ENCODE results near the gene MRPL11.

The MRPL11 gene

DNA sequence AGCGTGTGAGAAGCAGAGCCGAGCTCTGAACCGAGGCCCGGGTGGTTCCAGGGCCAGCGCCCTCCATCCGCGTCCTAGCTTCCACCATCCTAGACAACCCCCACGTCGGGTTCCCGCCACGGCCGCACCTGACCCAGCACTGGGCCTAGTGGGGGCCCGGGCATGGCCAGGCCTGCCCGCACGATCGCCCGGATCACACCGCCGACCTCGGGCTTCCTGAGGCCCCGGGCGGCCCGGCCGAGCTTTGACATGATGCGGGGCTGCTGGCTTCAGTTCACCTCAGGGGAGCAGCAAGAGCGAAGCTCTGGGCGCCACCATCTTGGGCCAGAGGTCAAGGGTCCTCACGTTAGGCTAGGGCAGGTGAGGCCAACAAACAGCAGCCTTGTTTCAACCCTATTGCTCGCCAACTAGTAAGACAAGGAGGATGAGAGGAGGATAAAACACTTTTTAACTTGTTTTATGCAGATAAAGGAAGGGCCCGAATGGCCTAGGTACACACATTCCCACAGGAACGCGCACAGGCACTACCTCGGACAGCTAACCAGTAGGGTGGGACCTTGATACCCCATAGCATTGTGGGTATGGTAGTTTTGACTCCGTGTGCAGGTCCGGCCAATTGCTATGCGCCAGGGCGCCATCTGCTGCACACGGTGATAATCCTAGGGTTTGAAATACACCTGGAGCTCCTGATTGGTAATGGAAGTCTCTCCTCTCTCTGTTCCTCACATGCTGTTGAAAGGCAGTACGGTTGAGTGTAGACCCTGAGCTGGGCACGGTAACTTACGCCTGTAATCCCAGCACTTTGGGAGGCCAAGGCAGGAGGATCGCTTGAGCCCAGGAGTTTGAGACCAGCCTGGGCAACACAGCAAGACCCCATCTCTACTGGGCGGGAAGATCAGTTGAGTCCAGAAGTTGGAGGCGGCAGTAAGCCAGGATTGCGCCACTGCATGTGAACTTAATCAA, at the start of gene MRPL11:
Gene MRPL11, minus strand, starts transcription at position 345 of the 963 bp plus-strand sequence. Its CDS starts 94 bp downstream, at position 251.
- peak; percentile 96 for DNase-seq (ENCODE audit: low read depth)

DNA sequence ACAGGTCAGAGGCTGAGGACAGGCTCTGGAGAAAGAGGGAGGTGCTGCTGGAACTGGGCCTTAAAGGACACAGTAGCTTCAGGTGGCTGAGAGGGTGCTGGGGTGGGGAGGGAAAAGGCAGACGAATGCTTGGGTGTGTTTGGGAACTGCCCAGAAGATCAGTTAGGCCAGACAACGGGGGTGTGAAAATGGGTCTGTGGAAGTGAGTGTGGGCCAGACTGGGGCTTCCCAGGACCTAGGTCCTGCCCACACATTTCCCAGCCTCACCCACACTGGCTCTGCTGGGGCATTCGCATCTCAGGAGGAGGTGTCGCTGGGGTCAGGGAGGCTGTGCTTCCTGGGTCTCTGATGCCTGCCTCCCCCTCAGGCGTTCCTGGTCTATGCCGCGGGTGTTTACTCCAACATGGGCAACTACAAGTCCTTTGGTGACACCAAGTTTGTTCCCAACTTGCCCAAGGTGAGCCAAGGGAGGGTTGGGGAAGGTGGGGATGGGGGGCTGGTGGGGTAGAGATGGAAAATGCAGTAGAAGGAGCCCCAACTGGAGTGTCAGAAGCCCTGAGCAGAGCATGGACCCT, 46.2 kb upstream of the MRPL11 start:
- no peak for DNase-seq (ENCODE audit: low read depth)

DNA sequence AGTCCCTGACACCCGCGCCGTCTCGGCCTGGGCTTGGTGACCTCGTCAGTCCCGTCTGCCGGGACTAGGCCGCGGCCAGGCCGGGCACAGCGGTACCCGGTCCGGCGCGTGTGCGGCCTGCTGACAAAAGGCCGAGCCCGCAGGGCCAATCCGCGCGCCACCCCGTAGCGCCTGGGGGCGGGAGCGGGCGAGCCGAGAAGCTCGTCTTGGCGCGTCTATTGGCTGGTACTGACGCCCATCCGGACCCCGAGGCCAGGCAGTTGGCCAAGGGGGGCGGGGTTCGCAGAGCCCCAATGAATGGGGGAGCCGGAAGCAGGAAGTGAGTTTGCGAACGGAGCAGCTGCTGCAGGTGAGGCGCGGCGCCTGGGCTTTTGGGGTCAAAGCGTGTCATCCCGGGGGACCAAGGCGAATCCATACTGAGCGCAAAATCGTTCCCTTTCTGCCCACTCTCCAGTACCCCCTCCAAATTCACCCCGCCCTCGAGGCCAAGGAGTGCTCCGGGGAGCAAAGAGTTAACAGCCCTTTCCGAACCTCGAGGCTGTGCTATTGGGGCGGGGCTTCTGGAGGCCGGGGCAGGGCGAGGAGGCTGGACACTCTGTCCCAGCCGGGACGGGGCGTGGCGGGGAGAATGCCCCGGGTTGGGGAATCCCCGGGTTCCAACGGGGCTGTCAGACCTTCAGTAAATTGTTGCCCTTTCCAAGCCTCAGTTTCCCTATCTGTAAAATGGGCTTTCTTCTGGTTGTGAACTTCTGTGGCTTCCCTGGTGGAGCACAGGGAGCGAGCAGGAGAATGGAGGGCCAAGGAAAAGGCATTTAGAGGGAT, 41.7 kb upstream of the MRPL11 start, which contains the start of gene DPP3:
Gene DPP3, plus strand, starts transcription at position 318 of the 822 bp plus-strand sequence. CDS start 1,767 bp downstream, outside the sequence.
- peak; percentile 97 for DNase-seq (ENCODE audit: low read depth)

DNA sequence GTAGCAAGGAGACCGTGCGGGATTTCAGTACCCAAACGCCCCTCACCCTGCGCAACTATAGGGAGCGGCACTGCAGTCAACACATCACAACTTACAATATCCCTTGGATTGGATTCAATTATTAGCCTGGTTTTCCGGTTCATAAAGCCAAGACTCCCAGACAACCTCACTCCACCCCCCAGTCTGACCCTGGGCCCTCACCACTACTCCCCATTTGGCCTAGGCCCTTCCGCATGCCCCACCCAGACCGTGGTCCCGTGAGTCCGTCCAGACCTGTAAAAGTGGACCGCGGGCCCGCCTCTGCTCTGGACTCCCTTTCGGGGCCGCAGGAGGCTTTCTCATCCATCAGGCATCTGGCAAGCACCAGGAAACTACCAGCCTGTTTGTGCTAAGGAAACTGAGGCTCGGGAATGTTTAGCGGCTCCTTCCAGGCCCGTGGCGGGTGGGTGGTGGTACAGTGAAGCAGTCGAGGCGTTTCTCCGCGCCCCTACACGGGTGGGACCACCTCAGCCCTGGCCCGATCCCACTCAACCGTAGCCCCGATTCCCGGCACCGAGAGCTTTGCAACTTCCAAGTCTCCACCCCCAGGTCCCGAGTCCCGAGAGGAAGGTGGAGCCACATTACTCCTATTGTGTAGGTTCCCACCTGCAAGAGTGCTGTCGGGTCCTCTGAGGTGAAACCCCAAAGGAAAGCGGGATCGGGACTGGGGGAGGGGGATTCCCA, 40.9 kb upstream of the MRPL11 start:
- peak; percentile 67 for DNase-seq (ENCODE audit: low read depth)

DNA sequence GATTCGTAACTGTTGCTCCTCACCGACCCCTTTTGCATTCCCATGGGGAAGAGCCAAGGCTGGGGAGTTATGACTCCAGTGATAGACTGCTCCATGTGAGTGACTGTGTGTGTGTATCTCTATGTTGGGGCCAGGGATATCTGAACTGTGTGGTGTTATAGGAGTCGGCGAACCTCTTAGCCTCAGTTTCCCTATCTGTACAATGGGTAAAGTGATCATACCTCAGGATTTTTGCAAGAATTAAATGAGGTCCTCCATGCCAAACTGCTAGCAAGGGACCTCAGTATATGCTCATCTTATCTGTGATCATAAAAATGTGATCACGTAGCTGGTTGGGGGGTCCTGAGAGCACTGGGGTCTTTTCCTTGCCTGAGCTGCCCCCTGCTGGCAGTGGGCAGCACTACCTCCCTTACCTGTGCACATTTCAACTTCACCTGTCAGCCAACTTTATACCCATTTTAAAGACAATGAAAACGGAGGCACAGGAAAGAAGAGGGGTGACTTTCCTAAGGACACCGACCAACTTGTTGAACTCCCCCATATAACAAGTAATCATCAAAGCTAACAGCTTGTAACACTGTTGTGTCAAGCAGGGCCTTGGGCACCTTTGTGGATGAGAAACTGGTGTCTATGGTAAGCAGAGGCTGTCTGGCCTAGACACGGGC, 40.2 kb upstream of the MRPL11 start:
- peak; percentile 30 for DNase-seq (ENCODE audit: low read depth)

DNA sequence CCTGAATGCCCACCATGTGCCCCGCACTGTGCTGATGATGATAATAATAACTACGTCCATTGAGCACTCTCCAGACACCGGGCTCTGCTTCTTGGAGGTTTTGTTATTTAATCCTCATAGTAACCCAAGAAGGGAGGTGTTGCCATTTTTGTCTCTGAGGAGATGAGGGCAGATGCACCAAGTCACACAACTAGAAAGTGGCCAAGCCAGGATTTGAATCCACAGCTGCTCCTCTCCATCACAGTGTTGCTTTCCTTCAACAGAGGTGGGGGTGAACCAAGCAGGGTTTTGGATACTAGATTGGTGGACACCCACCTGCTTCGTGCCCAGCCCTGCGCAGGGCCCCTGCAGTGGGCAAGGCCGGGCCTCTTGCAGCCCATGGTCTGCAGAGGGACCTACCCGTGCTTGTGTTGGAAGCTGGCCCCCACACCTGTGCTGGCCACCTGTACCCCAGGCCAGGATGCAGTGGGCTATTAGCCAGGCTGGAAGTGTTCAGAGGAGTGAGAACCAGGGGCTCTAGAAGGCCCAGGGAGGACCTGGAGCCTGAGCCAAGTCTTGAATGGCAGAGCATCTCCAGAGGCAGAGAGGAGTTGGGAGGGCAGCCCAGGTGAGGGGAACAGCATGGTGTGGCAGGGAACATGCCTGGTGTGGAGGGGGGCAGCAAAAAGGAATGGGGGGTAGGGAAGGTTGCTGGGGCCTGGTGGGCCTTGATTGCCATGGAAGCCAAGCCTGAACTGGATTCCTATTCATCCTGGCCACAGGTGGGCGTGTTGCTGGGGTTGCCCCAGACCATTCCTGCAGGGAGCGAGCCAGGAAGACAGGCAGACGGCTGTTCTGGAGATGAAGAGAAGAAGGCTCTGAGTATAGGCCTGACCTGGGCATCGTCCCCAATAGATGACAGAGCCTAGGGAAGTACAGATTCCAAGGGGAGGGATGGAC, 38.9 kb upstream of the MRPL11 start:
- DNase-seq (ENCODE audit: low read depth) = no peak

DNA sequence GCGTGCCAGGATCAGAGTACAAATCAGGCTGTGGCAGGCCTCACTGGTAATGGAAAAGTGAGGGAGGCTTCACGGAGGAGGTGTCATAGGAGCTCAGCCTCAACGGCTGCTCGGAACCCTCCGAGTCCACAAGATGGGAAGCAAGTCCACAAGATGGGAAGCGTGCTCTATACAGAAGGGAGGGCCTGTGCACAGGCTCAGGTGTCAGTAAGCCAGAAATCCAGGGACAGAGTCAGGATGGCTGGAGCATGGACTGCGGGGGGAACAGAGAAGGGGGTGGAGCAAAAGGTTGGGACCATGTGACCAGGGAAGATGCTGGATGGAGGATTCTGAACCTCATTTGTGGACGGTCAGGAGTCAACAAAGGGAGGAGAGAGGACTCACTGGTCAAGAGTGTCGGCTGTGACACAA, 38.2 kb upstream of the MRPL11 start:
- DNase-seq (ENCODE audit: low read depth) = no peak

DNA sequence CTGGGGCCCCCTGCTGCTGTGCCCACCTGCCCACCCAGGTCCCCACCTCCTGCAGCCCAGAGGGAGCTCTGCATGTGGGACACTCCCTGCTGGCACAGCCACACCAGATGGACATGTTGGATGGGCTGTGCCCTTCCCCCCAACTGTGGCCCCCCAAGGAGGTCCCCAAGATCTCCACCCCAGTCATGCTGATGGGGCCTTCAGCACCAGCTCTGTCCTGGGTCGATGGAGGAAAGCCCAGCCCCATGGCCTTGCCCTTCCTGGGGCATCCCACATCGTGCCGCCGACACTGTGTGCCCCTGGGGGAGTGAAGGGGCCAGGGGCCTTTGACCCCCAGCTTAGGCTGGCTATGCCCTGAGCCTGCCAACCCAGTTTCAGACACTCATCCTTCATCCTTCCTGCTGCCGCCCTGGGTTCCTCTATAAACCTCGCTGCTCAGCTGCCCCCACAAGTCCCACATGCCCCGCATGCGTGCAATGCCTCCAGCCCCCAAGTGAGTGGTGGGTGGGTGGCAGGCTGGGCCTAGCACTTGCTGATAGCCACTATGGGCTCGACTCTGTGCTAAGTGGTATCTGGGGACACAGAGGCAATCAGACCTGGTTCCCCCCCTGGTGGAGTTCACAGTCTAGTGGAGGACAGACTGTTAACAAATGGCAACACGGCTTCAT, 37.7 kb upstream of the MRPL11 start:
- no peak for DNase-seq (ENCODE audit: low read depth)

DNA sequence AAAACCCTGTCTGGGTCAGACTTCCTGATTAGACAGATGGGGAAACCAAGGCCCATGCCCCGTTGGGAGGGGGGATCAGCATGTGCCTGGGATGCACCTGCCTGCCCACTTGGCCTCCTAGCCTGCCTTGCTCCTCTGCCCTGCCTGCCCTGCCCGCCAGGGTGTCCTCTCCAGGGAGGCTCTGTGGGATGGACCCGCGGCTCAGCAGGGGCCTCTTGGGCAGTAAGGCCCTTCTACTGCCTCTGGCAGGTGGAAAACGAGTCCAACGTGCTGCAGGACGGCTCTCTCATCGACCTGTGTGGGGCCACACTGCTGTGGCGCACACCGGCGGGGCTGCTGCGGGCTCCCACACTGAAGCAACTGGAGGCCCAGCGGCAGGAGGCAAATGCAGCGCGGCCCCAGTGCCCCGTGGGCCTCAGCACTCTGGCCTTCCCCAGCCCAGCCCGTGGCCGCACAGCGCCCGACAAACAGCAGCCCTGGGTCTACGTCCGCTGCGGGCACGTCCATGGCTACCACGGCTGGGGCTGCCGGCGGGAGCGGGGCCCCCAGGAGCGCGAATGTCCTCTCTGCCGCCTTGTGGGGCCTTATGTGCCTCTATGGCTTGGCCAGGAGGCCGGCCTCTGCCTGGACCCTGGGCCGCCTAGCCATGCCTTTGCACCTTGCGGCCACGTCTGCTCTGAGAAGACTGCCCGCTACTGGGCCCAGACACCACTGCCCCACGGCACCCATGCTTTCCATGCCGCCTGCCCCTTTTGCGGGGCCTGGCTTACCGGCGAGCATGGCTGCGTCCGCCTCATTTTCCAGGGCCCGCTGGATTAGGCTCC, 36.9 kb upstream of the MRPL11 start:
- no peak for DNase-seq (ENCODE audit: low read depth)

DNA sequence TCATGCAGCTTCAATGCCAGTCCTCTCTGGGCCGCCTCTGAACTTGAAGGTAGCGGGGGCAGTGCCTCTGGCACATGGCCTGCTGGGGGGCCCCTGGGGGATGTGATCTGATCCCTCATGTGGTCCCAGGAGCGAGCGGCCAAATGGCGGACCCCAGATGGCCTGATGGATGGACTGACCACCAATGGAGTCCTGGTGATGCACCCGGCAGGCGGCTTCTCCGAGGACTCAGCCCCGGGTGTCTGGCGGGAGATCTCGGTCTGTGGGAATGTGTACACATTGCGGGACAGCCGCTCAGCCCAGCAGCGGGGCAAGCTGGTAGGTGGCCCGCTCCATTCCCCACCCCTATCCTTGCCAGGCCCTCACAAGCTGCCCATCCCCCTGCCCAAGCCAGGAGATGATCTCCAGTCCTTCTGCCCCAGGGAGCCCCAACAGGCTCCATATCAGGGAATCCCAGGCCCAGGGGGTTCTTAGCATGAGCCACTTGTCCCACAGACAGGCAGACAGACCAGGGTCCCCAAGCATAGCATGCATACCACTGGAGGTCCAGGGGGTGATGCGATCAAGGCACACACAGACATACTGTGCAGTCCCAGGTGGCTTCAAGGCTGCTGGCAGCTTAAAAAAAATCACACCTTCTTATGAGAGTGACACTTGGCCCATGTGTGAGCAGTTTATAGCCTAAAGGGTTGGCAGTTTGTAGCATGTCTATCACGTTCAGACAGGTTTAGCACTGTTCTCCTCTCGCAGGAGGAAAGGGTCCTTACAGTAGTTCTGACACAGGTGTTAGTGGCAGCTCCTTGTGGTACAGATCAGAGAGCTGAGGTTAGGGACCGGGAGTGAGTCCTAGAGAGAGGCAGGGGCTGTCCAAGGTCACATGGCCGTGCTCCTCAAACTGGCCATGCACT, 35.2 kb upstream of the MRPL11 start:
- no peak for DNase-seq (ENCODE audit: low read depth)

DNA sequence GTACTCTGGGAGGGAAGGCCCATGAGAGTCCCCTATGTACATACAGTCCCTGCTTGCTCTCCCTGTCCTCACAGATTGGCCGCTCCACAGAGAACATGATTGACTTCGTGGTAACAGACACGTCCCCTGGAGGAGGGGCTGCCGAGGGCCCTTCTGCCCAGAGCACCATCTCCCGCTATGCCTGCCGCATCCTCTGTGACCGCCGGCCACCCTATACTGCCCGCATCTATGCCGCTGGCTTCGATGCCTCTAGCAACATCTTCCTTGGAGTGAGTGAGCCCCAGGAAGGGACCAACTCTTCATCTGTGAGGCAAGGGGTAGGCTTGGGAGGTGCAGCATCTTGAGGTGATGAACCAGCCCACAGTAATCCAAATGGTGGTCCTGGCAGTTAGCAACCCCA, 34.5 kb upstream of the MRPL11 start:
- DNase-seq (ENCODE audit: low read depth) = no peak

DNA sequence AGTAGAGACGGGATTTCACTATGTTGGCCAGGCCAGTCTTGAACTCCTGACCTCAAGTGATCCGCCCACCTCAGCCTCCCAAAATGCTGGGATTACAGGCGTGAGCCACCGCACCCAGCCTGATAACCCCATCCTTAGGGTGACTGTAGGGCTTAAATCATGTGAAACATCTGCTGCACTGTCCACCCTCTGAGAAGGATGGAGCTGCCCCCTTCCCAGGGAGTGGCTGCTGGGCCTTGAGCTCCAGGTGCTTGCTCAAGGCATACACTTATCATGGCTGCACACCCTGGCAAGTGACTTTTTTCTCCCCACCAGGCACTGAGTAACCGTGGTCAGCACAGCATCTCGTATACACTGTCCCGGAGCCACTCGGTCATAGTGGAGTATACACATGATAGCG, 33.4 kb upstream of the MRPL11 start:
- DNase-seq (ENCODE audit: low read depth) = no peak

DNA sequence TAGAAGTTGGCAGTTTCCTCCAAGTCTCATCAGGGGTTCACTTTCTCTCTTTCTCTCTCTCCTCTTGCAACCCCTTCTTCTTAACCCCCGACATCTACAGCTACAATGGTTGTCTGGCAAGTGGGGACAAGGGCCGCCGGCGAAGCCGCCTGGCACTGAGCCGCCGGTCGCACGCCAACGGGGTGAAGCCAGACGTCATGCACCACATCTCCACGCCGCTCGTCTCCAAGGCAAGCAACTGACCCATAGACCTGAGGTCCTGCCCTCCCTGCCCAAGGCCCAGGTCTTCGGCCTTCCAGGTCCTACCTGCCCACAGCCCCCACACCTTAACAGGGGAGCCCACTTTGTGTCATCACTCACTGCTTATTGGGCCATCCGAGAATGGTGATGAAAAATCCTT, 32.5 kb upstream of the MRPL11 start:
- no peak for DNase-seq (ENCODE audit: low read depth)

DNA sequence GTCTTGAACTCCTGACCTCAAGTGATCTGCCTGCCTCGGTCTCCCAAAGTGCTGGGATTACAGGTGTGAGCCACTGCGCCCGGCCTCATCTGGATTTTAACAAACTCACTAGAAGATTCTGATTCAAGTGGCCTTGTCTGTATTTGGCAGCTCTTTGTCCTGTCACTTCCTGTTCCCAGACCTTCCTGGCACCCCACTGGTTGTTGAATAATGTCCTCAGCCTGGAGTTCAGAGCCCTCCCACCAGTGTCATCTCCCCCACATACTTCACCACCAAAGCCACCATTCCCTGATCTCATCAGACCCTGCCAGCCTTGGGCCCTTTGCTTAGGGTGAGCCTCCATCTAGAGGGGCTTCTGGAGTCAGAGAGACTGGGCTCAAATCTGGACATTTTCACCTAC, 31.4 kb upstream of the MRPL11 start:
- DNase-seq (ENCODE audit: low read depth) = no peak

DNA sequence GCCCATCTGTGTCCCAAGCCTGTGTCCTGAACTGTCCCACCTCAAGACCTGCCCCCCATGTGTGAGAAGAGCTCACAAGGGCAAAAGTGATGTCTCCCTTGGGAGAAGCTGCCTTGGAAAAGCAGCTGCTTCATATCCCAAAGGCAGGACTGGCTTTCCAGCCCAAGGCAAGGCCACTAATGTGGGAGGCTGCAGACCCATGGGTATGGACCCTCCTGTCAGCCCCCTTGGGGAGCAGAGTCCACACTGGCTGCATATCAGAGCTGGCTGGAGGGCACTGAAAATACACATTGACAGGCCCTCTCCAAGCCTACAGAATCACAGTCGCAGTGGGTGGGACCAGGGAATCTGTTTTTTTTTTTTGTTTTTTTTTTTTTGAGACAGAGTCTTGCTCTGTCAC, 30.8 kb upstream of the MRPL11 start:
- DNase-seq (ENCODE audit: low read depth) = no peak

DNA sequence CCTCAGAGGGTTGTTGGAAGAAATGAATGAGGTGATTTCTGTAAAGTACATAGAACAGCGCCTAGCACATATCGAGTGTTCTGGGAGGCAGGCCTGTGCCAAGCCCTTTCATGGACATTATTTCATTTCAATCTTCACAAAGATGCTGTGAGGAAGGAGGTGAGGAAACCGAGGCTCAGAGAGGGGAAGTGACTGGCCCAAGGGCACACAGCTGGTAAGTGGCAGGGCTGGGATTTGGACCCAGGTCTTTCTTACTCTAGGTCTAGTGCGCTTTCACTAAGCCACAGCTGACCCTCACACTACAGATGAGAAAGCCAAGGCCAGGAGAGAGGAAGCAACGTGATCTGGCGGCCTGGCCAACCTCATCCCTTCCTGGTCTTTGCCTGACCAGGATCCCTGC, 30.0 kb upstream of the MRPL11 start:
- no peak for DNase-seq (ENCODE audit: low read depth)

DNA sequence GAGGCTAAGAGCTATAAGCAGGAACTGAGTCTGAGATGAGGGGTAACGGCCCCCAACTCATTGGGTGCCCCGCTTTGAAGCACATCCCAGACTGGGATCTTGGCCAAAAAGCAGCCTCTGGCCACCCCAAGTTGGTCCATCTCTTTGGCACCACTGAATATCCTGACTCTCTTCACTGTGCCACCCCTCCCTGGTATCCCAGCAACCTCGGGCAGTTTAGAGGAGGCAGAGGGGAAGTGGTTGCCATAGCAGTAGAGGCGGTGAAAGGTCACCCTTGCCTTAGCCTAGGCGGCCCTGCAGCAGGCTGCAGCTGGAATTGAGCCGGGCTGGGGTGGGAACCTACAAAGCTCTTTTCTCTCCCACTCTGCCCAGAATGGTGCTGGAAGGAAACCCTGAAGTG, 29.1 kb upstream of the MRPL11 start:
- DNase-seq (ENCODE audit: low read depth) = no peak
